Heart right ventricle (tissue), 16 donors: ENCODE data around the gene UNC5CL. TPM values are rescaled to one million over a fixed set of nuclear protein-coding genes. Genes with fewer than 3 reads are reported as not detected.

ENCODE experiments used
- ATAC-seq, 8 donors: fragments of 200-7000 bp; cut with Tn5 transposase; one replicate each; pipeline ENCODE4 v1.9.1; 2020; ENCODE audit warnings: mild to moderate bottlenecking in 8 of 8, moderate library complexity in 8 of 8, moderate number of reproducible peaks in 1 of 8
- DNase-seq, 2 donors: peaks; one replicate each; pipeline ENCODE4 v3.0.0-alpha.2; 2020
- H3K27ac ChIP-seq, 10 donors: fragments of 200-600 bp; sonication (generic) in 2 of 10; one replicate each; pipeline versions ENCODE4 v1.5.0 to v1.8.0; 2020 to 2022; ENCODE audit warnings: mild to moderate bottlenecking in 3 of 10
- H3K27me3 ChIP-seq, 7 donors: fragments of 200-600 bp; one replicate each; pipeline ENCODE4 v1.8.0; 2021 to 2022; ENCODE audit warnings: mild to moderate bottlenecking in 2 of 7
- H3K36me3 ChIP-seq, 9 donors: fragments of 200-600 bp; sonication (generic) in 1 of 9; one replicate each; pipeline versions ENCODE4 v1.5.0 to v1.8.0; 2020 to 2022; ENCODE audit warnings: mild to moderate bottlenecking in 2 of 9
- H3K4me1 ChIP-seq, 9 donors: fragments of 200-600 bp; sonication (generic) in 1 of 9; one replicate each; pipeline versions ENCODE4 v1.5.0 to v1.8.0; 2020 to 2022; ENCODE audit warnings: mild to moderate bottlenecking in 4 of 9
- H3K4me3 ChIP-seq, 10 donors: fragments of 200-600 bp; sonication (generic) in 2 of 10; one replicate each; pipeline versions ENCODE4 v1.5.0 to v1.8.0; 2020 to 2022; ENCODE audit warnings: mild to moderate bottlenecking in 7 of 10, moderate library complexity in 2 of 10
- H3K9me3 ChIP-seq, 11 donors: fragments of 200-600 bp in 10 of 11; sonication (generic) in 2 of 11; one replicate each; pipeline versions ENCODE4 v1.5.0 to v1.8.0; 2013 to 2022; ENCODE audit warnings: mild to moderate bottlenecking in 2 of 11, control low read depth in 1 of 11, moderate library complexity in 1 of 11
- WGBS, 2 donors: extraction: QIAGEN DNeasy Blood & Tissue Kit; methylation state at CpG; one replicate each; pipeline ENCODE4 v1.1.7; 2013; ENCODE audit warnings: inconsistent platforms in 1 of 2; 5-methylcytosine and 5-hydroxymethylcytosine counted together
- intact Hi-C, 10 donors: fragments of 100-400 bp; cut with DNase I; formaldehyde crosslinking; loops; one replicate each; pipeline versions ENCODE4 v1.11.1 to v1.14.2; 2022
- polyA plus RNA-seq, 2 donors: library from polyadenylated mRNA; stranded (reverse); fragments of 200-250 nt; gene quantifications; one replicate each; pipeline ENCODE4 v1.2.3, GENCODE V29; 2013
- total RNA-seq, 10 donors: library from RNA; stranded (reverse); fragmentation: NEBNext Ultra II Directional in 3 of 10; extraction: Animal tissue kit (Norgen Biotek cat#: 25700) in 3 of 10; gene quantifications; one replicate each; pipeline versions ENCODE4 v1.2.1 to v1.2.4, GENCODE V29; 2021 to 2023
- TF ChIP-seq, protein P1 (sequence below), 9 donors: fragments of 200-600 bp; sonication (generic) in 2 of 9; IDR thresholded peaks; one replicate each; pipeline versions ENCODE4 v1.5.0 to v1.8.0; 2021 to 2022; ENCODE audit warnings: antibody characterized with exemption in 9 of 9, mild to moderate bottlenecking in 5 of 9, moderate library complexity in 1 of 9
- donor health status: Arrhythmogenic right ventricular cardiomyopathy.
- donor health status: ischemic (EF 13 %, LVEDD 7.1; RV severe dilation, severe dysfunction).
- donor health status: healthy with polysubstance abuse.
- donor health status: DM: no; HTN: yes; CAD: no.
- donor health status: DM: no; HTN: no; CAD: no.
- donor health status: ischemic (EF 25% LVEDD 6.9; RV normal size, moderate dysfunction).
- donor health status: ischemic (EF 25% LVEDD 5.7; RV mildly dilated, moderate dysfunction).
- donor health status: healthy.
- donor health status: DM: yes; HTN: yes; CAD: no.
- donor health status: Ischemic cardiomyopathy.
- donor health status: ischemic (EF 35%, LVEDD 5.7; RV mildly dilated, moderate dysfunction).
- donor health status: nonischemic (EF 11% LVEDD 7.7; RV severe dilation, severe dysfunction).
- donor health status: DM: yes; HTN: yes; CAD: no.
- donor health status: PGD.
- donor health status: ischemic (EF 29% LVEDD 5.4; RV normal size, mild dysfunction).
- donor health status: nonischemic (EF 23%, LVEDD 6.1; RV moderate dilation, normal function).

Gene UNC5CL
- total and polyA plus RNA-seq, 12 donors = 0.19 to 1.9 (median 0.45) TPM

DNA sequence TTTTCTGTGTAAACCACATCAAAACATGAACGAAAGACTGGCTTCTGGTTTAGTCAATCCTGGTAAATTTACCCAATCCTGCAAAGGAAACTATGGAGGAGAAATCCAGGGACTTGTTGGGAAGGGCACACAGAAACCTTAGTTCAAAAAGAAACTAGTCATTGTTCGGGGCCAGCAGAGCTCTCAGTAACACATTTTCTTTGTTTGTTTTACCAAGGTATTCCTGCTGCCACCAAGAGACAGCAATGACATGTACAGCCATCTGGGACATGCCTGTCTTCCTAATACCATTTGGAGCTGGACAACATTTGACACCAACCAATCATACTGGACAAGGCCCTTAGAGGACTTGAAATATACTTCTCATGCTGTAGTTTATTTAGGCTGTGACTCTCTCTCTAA is 24.9 kb upstream of the UNC5CL start:
- Histone ChIP-seq H3K27me3 (no peaks in the 10 kb centered on the region), H3K9me3 (no peaks in the 10 kb centered on the region), H3K27ac (peak overlapping the region in 9 of 10 donors; percentile 0 to 80 (median 59)), H3K36me3 (peaks cover 0 to 83% (median 29%) of the 10 kb centered on the region in 9 donors), H3K4me1 (peaks cover 3 to 73% (median 37%) of the 10 kb centered on the region in 9 donors), H3K4me3 (peak overlapping the region in 4 of 10 donors; percentile 14 to 41 (median 32))
- ATAC-seq (peak in 7 of 8 donors; percentile 30 to 77 (median 56)), DNase-seq (no peak)
- TF ChIP-seq, protein P1, sequence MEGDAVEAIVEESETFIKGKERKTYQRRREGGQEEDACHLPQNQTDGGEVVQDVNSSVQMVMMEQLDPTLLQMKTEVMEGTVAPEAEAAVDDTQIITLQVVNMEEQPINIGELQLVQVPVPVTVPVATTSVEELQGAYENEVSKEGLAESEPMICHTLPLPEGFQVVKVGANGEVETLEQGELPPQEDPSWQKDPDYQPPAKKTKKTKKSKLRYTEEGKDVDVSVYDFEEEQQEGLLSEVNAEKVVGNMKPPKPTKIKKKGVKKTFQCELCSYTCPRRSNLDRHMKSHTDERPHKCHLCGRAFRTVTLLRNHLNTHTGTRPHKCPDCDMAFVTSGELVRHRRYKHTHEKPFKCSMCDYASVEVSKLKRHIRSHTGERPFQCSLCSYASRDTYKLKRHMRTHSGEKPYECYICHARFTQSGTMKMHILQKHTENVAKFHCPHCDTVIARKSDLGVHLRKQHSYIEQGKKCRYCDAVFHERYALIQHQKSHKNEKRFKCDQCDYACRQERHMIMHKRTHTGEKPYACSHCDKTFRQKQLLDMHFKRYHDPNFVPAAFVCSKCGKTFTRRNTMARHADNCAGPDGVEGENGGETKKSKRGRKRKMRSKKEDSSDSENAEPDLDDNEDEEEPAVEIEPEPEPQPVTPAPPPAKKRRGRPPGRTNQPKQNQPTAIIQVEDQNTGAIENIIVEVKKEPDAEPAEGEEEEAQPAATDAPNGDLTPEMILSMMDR (IDR thresholded peaks at IDR 0.05) = peak in 1 of 9 donors; percentile 18
- WGBS, 2 donors = 54 to 71% methylated on average over 2 of the region's 2 CpGs
- intact Hi-C loops = loop anchor here in 4 of 10 donors (2.0 to 10.0 kb wide), 3 partner anchors 35 to 167 kb away; no protein-coding TSS in a partner anchor

DNA sequence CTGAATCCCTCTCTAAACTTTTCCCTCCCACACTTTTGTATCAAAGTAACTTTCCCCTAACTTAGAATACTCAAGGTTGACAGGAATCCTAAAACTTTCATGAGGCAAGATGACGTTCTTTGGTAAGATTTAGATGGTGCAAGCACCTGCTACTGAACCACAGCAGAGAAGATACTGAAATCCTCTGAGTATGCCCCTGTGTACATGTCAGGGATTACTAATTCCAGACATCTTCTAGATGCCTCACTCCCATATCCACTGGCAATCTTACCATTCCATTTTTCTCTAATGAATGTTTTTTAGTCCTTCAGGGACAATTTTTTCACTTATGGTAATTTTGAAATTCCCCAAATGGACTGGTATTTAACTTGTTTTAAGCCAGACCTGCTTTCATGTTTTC is 23.0 kb upstream of the UNC5CL start:
- DNase-seq = no peak
- Histone ChIP-seq H3K9me3 (no peaks in the 10 kb centered on the region), H3K4me1 (peaks cover 5 to 84% (median 47%) of the 10 kb centered on the region in 9 donors), H3K27me3 (no peaks in the 10 kb centered on the region), H3K36me3 (peaks cover 0 to 69% (median 20%) of the 10 kb centered on the region in 9 donors), H3K4me3 (peak overlapping the region in 7 of 10 donors; percentile 6 to 41 (median 20)), H3K27ac (peak overlapping the region in 8 of 10 donors; percentile 47 to 80 (median 59))
- TF ChIP-seq, protein P1 (IDR thresholded peaks at IDR 0.05) = no peak
- 48 to 58% methylated on average over 1 of the region's 1 CpG for WGBS, 2 donors
- ATAC-seq = no peak
- intact Hi-C loops = loop anchor here in 3 of 10 donors (5.0 to 10.0 kb wide), 2 partner anchors 57 to 165 kb away; no protein-coding TSS in a partner anchor

DNA sequence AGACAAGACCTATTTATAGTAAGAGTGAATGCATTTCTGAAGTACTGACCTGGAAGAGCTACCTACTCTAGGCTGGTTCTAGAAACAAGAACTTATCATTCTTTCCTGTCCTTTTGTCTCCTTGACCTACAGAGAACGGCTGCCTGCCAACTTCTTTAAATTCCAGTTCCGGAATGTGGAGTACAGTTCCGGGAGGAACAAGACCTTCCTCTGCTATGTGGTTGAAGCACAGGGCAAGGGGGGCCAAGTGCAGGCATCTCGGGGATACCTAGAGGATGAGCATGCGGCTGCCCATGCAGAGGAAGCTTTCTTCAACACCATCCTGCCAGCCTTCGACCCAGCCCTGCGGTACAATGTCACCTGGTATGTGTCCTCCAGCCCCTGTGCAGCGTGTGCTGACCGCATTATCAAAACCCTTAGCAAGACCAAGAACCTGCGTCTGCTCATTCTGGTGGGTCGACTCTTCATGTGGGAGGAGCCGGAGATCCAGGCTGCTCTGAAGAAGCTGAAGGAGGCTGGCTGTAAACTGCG is 22.2 kb upstream of the UNC5CL start:
- ATAC-seq (peak in 5 of 8 donors; percentile 11 to 50 (median 31)), DNase-seq (no peak)
- TF ChIP-seq, protein P1 (IDR thresholded peaks at IDR 0.05) = no peak
- 47 to 58% methylated on average over 13 of the region's 13 CpGs for WGBS, 2 donors
- H3K27me3 ChIP-seq = no peaks in the 10 kb centered on the region
- intact Hi-C loops = loop anchor here in 3 of 10 donors (5.0 to 10.0 kb wide), 2 partner anchors 56 to 164 kb away; no protein-coding TSS in a partner anchor
- peaks cover 5 to 83% (median 49%) of the 10 kb centered on the region in 9 donors for H3K4me1 ChIP-seq
- H3K27ac ChIP-seq = peak overlapping the region in 8 of 10 donors; percentile 36 to 80 (median 57)
- H3K36me3 ChIP-seq = peaks cover 0 to 63% (median 20%) of the 10 kb centered on the region in 9 donors
- no peaks in the 10 kb centered on the region for H3K9me3 ChIP-seq
- peak overlapping the region in 3 of 10 donors; percentile 18 to 32 (median 27) for H3K4me3 ChIP-seq

DNA sequence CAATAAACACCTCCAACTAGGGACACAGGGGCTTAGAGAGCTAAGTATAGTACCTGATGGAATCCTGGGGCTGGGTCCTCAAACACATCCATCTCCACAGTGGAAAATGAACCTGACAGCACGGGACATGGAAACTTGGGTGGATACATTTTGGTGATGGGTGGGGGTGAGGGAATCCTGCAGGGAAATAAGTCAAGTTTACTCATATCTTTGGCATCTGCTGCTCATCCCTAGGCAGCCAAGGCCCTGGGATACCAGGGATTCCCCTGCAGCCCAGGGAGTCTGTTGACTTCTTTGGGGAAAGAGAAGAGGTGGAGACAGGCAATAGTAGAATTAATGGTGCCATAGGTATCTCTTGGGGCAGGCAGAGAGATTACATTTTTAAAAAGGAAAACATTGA is 20.5 kb upstream of the UNC5CL start:
- H3K36me3 ChIP-seq = peaks cover 0 to 46% (median 17%) of the 10 kb centered on the region in 9 donors
- H3K27ac ChIP-seq = peak overlapping the region in 7 of 10 donors; percentile 55 to 80 (median 66)
- 50 to 65% methylated on average over 1 of the region's 1 CpG for WGBS, 2 donors
- intact Hi-C loops = no loop called here
- no peaks in the 10 kb centered on the region for H3K9me3 ChIP-seq
- DNase-seq = no peak
- no peak overlapping the region for H3K4me3 ChIP-seq
- H3K4me1 ChIP-seq = peaks cover 4 to 85% (median 40%) of the 10 kb centered on the region in 9 donors
- ATAC-seq = no peak
- TF ChIP-seq, protein P1 (IDR thresholded peaks at IDR 0.05) = no peak
- no peaks in the 10 kb centered on the region for H3K27me3 ChIP-seq
